ENCODE data around the gene TNRC6B.

DNA sequence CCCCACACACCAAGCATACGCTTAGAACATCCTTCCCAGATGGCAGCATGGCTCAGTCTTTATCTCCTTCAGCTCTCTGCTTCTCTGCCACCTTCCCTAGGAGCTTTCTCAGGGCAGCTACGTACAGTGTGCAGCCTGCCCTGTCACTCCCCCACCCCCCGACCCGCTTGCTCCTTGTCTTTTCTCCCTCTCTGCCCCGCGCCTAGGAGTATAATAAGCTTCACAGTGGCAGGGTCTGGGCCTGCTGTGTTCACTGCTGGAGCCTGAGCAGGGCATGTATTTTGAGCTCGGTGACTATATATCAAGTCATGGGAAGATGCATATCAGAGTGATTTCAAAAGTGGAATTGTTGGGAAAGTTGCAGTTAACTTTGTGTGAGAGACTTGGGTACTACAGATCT, 112.8 kb downstream of the TNRC6B start:
- TF ChIP-seq GATA2 (IDR thresholded peaks at IDR 0.05; ENCODE audit: low read depth, low read length) (no peak), GATA3 (IDR thresholded peaks at IDR 0.05; ENCODE audit: low read depth, low read length) (no peak)
